IPS-11a (cell line): ENCODE results near the gene NUP62CL.

Source experiments
- H3K4me3 ChIP-seq: one replicate; pipeline ENCODE4 v1.5.1; 2013; ENCODE audit warnings: low read depth, low read length, control low read depth

The NUP62CL gene

DNA sequence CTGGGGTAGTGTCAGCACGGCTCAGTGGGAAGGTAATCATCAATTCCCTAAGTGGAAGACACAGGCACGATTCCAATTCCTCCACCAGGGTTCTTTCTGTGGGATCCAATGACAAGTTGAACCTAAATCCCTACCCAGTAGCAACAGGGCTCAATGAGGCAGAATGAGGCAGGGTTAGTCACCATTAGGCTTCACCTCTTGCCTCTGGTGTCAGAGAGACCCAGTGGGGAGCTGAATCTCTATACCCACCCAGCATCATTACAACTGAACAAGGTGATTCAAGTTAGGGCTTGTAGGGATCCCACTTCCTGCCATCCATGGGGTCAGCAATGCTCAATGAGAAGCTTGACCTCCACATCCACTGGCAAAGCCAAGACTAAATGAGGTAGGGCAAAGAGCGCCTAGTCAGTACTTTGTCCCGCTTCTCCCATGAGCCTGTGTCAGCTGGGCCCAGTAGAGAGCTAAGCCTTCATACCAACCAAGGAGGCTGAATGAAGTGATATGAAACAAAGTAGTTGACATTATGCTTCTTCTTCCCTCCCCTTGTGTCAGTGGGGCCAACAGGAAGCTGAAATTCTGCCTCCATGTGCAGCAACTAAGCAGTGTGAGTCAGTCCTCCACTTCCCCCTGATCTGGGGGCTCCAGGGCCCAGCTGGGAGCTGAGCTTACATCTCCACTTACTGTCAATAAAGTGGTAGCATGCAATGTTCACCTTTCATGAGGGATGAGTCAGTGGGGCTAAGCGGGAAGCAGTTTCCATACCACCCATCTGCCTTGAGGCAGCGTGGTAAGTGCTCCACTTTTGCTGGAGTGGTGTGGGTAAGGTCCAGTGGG is 51.2 kb downstream of the NUP62CL start:
- H3K4me3 ChIP-seq, result no peak overlapping the region

DNA sequence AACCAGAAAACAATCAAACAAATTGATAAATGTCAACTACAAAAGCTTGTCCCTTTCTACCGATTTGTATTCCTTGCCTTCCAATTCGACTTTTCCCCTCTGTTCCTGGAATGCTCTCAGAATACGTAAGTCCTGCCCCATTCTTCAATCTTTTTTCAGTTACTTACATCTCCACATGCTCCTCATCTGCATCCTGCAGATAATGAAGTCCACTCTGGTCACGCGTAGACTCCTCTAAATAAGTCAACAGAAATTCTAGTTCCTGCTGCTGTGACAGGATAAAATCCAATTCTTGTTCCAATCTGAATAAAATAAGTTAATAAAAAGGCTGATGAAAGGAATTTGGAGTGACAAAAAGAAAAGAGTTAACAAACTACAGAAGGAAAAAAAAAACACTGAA is 53.2 kb downstream of the NUP62CL start:
- no peak overlapping the region for H3K4me3 ChIP-seq

- no peak overlapping the region for H3K4me3 ChIP-seq
These were observed 59.6 kb downstream of the NUP62CL start for GRCh38 chrX:107146670-107147069.

DNA sequence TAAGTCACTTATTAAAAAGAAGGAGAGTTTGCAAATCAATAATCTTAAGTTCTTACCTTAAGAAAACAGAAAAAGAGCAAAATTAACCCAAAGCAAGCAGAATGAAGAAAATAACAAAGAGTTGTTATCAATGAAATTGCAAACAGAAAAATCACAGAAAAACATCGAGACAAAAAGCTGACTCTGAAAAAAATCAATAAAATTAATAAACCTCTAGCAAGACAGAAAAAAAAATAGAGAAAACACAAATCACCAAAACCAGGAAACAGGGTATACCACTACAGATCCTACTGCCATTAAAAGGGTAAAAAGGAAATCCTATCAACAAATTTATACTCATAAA is 70.3 kb downstream of the NUP62CL start:
- no peak overlapping the region for H3K4me3 ChIP-seq

- H3K4me3 ChIP-seq, result no peak overlapping the region
These were observed 70.9 kb downstream of the NUP62CL start for GRCh38 chrX:107135049-107135964.

- H3K4me3 ChIP-seq, result no peak overlapping the region
These were observed 82.5 kb downstream of the NUP62CL start for GRCh38 chrX:107123750-107124149.

GRCh38 chrX:107119283-107119682 is 87.0 kb downstream of the NUP62CL start:
- no peak overlapping the region for H3K4me3 ChIP-seq

GRCh38 chrX:107118322-107119147 is 87.7 kb downstream of the NUP62CL start, which contains the start of gene RBM41:
Gene RBM41, minus strand, starts transcription at chrX:107118822. Its CDS starts 49 bp downstream, at chrX:107118773.
- peak within 1 kb of the TSS; percentile 61 for H3K4me3 ChIP-seq

GRCh38 chrX:107117993-107118321 is 88.3 kb downstream of the NUP62CL start:
- H3K4me3 ChIP-seq, result peak overlapping the region; percentile 61

DNA sequence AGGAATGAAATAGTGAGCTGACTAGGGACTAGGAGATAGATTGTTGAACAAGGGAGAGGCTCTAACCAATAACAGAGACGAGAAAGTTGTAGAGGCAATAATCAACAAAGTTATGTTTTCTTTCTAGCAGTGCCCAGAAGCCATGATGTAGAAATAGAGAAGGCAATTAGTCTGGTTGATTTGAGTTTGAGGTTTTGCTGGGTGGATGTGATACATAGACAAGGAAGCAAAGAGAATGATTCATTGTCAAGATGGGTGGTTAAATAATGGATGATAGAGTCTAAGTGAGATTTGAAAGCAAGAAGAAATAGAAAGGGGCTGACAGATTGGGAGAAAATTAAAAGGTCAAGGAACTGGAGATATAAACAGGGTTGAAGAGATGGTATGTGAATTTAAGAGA is 98.8 kb downstream of the NUP62CL start:
- no peak overlapping the region for H3K4me3 ChIP-seq

DNA sequence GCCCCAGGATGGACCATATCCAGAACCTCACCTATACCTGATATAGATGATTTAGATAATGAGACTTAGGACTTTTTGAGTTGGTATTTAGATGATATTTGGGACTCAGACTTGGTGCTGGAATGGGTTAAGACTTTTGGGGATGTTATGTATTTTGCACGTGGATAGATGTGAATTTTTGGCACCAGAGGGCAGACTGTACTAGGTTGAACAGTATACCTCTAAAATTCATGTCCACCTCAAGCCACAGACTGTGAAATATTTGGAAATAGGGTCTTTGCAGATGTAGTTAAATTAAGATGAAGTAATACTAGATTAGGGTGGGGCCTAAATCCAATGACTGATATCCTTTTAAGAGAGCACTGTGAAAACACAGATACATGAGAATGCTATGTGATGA is 103.3 kb downstream of the NUP62CL start:
- H3K4me3 ChIP-seq, result no peak overlapping the region

GRCh38 chrX:107076158-107076557 is 130.1 kb downstream of the NUP62CL start:
- H3K4me3 ChIP-seq, result no peak overlapping the region
